GM10266 (cell line): Measurements from ENCODE around the gene RBFOX1.

Experiments
- DNase-seq: peaks from one replicate; pipeline ENCODE4 v3.0.0; 2012; ENCODE audit errors: extremely low spot score
- CTCF ChIP-seq: IDR thresholded peaks from 2 replicates; pipeline ENCODE4 v1.5.1; 2012; ENCODE audit warnings: mild to moderate bottlenecking, low read depth; ENCODE audit not compliant: control insufficient read depth, insufficient read depth; ENCODE audit errors: missing control alignments

The RBFOX1 gene

GRCh38 chr16:7548796-7549318 is 216.2 kb downstream of the RBFOX1 start:
- TF ChIP-seq CTCF: no peak
- DNase-seq: no peak

- no peak for TF ChIP-seq CTCF
- no peak for DNase-seq
Measured at GRCh38 chr16:7550096-7550495, 217.5 kb downstream of the RBFOX1 start.

GRCh38 chr16:7555459-7555858 is 222.8 kb downstream of the RBFOX1 start:
- no peak for DNase-seq
- TF ChIP-seq CTCF: no peak

- no peak for DNase-seq
- TF ChIP-seq CTCF: no peak
Measured at GRCh38 chr16:7561908-7562405, 229.3 kb downstream of the RBFOX1 start.

- no peak for TF ChIP-seq CTCF
Measured at GRCh38 chr16:7566360-7566759, 233.7 kb downstream of the RBFOX1 start.

GRCh38 chr16:7571366-7571765 is 238.7 kb downstream of the RBFOX1 start:
- no peak for DNase-seq
- TF ChIP-seq CTCF: no peak

More at GRCh38 chr16:7566360-7566759, 233.7 kb downstream of the RBFOX1 start:
- DNase-seq: no peak

- no peak for TF ChIP-seq CTCF
- no peak for DNase-seq
Measured at GRCh38 chr16:7577588-7577987, 244.9 kb downstream of the RBFOX1 start.
